Panc1 (cell line): ENCODE measurements around the gene MGME1. TPM values are rescaled to one million over a fixed set of nuclear protein-coding genes. Genes with fewer than 3 reads are reported as not detected.

Experiments
- ATAC-seq: fragments of 200-7000 bp; cut with Tn5 transposase; 2 replicates; pipeline ENCODE4 v1.9.1; 2020; ENCODE audit warnings: mild to moderate bottlenecking, moderate library complexity
- BruUV-seq: library from RNA; stranded (reverse); fragments of 400-500 nt; replicated peaks from 2 replicates; lab custom pipeline; 2021; lab: Mats Ljungman, UMichigan
- CTCF ChIA-PET: fragments of 300-600 bp; sonication (Branson Sonifier 250); formaldehyde crosslinking; loops from one replicate; lab custom pipeline; 2022; ENCODE audit warnings: antibody characterized with exemption; lab: Charles Lee
- POLR2A ChIA-PET: fragments of 300-600 bp; sonication (Branson Sonifier 250); formaldehyde crosslinking; loops from one replicate; lab custom pipeline; 2022; ENCODE audit warnings: antibody characterized with exemption; lab: Charles Lee
- DNase-seq: peaks from one replicate; pipeline ENCODE4 v3.0.0-alpha.2; 2010; ENCODE audit warnings: low read depth, low spot score
- H3K27ac ChIP-seq: 2 replicates; pipeline ENCODE4 v1.5.1; 2011; ENCODE audit warnings: mild to moderate bottlenecking, low read length, inconsistent platforms
- H3K27me3 ChIP-seq: fragments of 200-500 bp; sonication (Bioruptor generic); 2 replicates; pipeline ENCODE4 v1.6.0; 2014; ENCODE audit warnings: low read length, inconsistent platforms; ENCODE audit not compliant: control insufficient read depth, insufficient read depth
- H3K36me3 ChIP-seq: fragments of 200-500 bp; sonication (Bioruptor generic); 2 replicates; pipeline ENCODE4 v1.5.1; 2014; ENCODE audit warnings: inconsistent platforms, mild to moderate bottlenecking, low read length, moderate library complexity; ENCODE audit not compliant: control insufficient read depth, insufficient read depth
- H3K4me1 ChIP-seq: 2 replicates; pipeline ENCODE4 v1.5.1; 2011; ENCODE audit warnings: inconsistent platforms, mild to moderate bottlenecking, low read length, moderate library complexity; ENCODE audit not compliant: control insufficient read depth, insufficient read depth
- H3K4me3 ChIP-seq, 2 experiments: 2 replicates each; pipeline ENCODE4 v1.5.1; 2011 to 2012; ENCODE audit warnings: low read depth in 2 of 2, low read length in 2 of 2, mild to moderate bottlenecking in 2 of 2, inconsistent platforms in 1 of 2, moderate library complexity in 1 of 2
- H3K9me3 ChIP-seq: fragments of 200-500 bp; sonication (Bioruptor generic); 2 replicates; pipeline ENCODE4 v1.5.1; 2014; ENCODE audit warnings: low read depth, mild to moderate bottlenecking, inconsistent platforms, low read length, moderate library complexity; ENCODE audit not compliant: control insufficient read depth, insufficient read depth
- CTCF ChIP-seq: fragments of 450-650 bp; IDR thresholded peaks from 2 replicates; pipeline ENCODE4 v1.5.1; 2017; ENCODE audit warnings: mild to moderate bottlenecking
- POLR2AphosphoS5 ChIP-seq: IDR thresholded peaks from 2 replicates; pipeline ENCODE4 v1.6.1; 2012; ENCODE audit warnings: mild to moderate bottlenecking, low read depth, low read length, moderate library complexity
- REST ChIP-seq, 2 experiments: IDR thresholded peaks; 2 replicates each; pipeline ENCODE4 v1.6.1; 2011 to 2012; ENCODE audit warnings: low read depth in 2 of 2, control low read depth in 1 of 2, low read length in 1 of 2, mild to moderate bottlenecking in 1 of 2, moderate library complexity in 1 of 2; ENCODE audit not compliant: insufficient read depth in 1 of 2
- SIN3A ChIP-seq: IDR thresholded peaks from 2 replicates; pipeline ENCODE4 v1.6.1; 2012; ENCODE audit warnings: low read depth, mild to moderate bottlenecking, low read length, moderate library complexity, borderline replicate concordance; ENCODE audit not compliant: insufficient read depth
- TCF7L2 ChIP-seq: IDR thresholded peaks from 2 replicates; pipeline ENCODE4 v1.6.1; 2011; ENCODE audit warnings: mild to moderate bottlenecking, low read depth, low read length, inconsistent platforms
- in situ Hi-C: cut with HindIII; loops from 2 replicates; pipeline ENCODE4 v1.10.0; 2016; ENCODE audit warnings: low sequenced_read_pairs, low pct_unique_long_range_greater_than_20kb
- intact Hi-C: fragments of 100-400 bp; cut with micrococcal nuclease; formaldehyde crosslinking; loops from one replicate; pipeline ENCODE4 v1.10.0; 2022; ENCODE audit not compliant: unreplicated experiment
- total RNA-seq: library from RNA; stranded (reverse); gene quantifications from one replicate; pipeline ENCODE4 v1.2.1, GENCODE V29; 2021; ENCODE audit not compliant: unreplicated experiment

Gene MGME1
- total RNA-seq, 1 experiment from 2014 or later = 27.0 TPM

GRCh38 chr20:17944854-17945474 is 23.9 kb upstream of the MGME1 start:
- peaks cover 17% of the 10 kb centered on the region for H3K4me1 ChIP-seq
- BruUV-seq = TSS peak; percentile 10
- H3K4me3 ChIP-seq = no peak overlapping the region
- DNase-seq (no peak), ATAC-seq (no peak)
- no peak overlapping the region for H3K27ac ChIP-seq
- TF ChIP-seq CTCF (no peak), POLR2AphosphoS5 (no peak)
- peaks cover 75% of the 10 kb centered on the region for H3K36me3 ChIP-seq
- no peaks in the 10 kb centered on the region for H3K27me3 ChIP-seq
- in situ Hi-C loops = no loop called here
- POLR2A ChIA-PET = no interaction called here
- CTCF ChIA-PET = no interaction called here
- intact Hi-C loops = no loop called here
- H3K9me3 ChIP-seq = no peaks in the 10 kb centered on the region

GRCh38 chr20:17946040-17946439 is 22.8 kb upstream of the MGME1 start:
- intact Hi-C loops = no loop called here
- POLR2A ChIA-PET = no interaction called here
- H3K4me1 ChIP-seq = peaks cover 7% of the 10 kb centered on the region; the same call in 1 of the 2 replicates
- H3K27ac ChIP-seq = no peak overlapping the region
- DNase-seq = no peak
- H3K4me3 ChIP-seq = no peak overlapping the region
- in situ Hi-C loops = no loop called here
- BruUV-seq = no TSS peak
- TF ChIP-seq POLR2AphosphoS5 (no peak), SIN3A (no peak), CTCF (no peak), REST (IDR thresholded peaks at IDR 0.05; ENCODE audit: insufficient read depth in 1 of 2, low read depth in 2 of 2, low read length in 1 of 2) (no peak), TCF7L2 (no peak)
- H3K9me3 ChIP-seq = no peaks in the 10 kb centered on the region
- H3K36me3 ChIP-seq = peaks cover 84% of the 10 kb centered on the region
- no peaks in the 10 kb centered on the region for H3K27me3 ChIP-seq
- no peak for ATAC-seq
- CTCF ChIA-PET = no interaction called here
